Measurements from ENCODE around the gene FUT9. TPM values are rescaled to one million over a fixed set of nuclear protein-coding genes. Genes with fewer than 3 reads are reported as not detected.
A peak's percentile ranks its signal among the peaks of the same experiment; 100 is the strongest.

The FUT9 gene
- not detected for total RNA-seq
- total RNA-seq (2013) = 0.07 TPM
- total RNA-seq = 0 to 0.06 (median 0) reads per million in 29 experiments

DNA sequence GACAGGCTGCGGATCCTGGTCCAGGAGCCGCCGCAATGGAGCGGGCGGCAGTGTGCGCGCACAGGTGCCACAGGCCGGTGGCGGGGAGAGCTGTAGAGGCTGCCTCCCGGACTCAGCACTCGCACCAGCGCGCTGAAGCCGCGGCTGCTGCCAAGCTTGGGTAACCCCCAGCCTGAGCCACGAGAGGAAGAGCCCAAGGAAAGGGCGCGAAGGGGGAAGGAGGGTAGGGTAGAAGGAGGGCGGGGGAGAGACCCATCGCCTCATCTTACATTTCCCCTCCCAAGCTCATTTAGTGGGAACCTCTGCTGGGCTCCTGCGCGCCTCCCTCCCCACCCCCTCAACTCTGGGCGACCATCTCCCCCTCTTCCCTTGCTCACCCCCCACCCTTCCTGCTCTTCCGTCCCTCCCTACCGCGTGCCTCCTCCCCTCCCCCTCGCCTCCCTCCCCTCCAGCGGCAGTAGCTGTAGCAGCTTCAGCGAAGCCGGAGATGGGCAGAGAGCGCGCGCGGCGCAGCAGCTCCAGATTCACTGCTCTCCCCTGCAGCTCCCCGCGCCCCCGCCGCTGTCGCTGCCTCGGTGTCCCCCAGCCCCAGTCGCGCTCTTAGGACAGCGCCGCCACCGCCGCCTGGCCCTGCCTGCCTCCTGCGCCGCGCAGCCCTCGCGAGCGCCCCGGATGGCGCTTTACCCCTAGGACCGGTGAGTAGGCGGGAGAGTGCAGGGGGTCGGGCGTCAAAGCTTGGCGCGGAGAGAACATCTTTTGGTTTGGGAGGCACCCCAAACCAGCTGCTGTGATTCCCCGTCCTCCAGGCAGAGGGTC, at the start of gene FUT9:
Gene FUT9, plus strand, starts transcription at position 457 of the 816 bp plus-strand sequence. CDS start 187,182 bp downstream, outside the sequence.
- ChIA-PET POLR2A (no interaction called here), CTCF (no interaction called here)
- H3K36me3 ChIP-seq (ENCODE audit: control insufficient read depth in 2 of 2, extremely low read depth in 1 of 2, insufficient read depth in 1 of 2, low read length in 1 of 2) = no peaks in the 10 kb centered on the region
- H3K27me3 Mint-ChIP-seq = peaks cover 26 to 29% of the 10 kb centered on the region in 2 donors
- no peak within 1 kb of the TSS for H3K27ac ChIP-seq (ENCODE audit: low read length)
- peaks cover 0 to 6% (median 0%) of the 10 kb centered on the region in 3 donors for H3K4me1 Mint-ChIP-seq
- H3K4me1 ChIP-seq (ENCODE audit: control insufficient read depth in 1 of 2, extremely low read depth in 1 of 2, insufficient read depth in 2 of 2, low read length in 2 of 2) = no peaks in the 10 kb centered on the region
- DNase-seq (no peak), ATAC-seq (replicated peaks in 1 of 4) (no peak)
- no peaks in the 10 kb centered on the region for H3K36me3 Mint-ChIP-seq
- no peak within 1 kb of the TSS for H3K27ac Mint-ChIP-seq
- no peaks in the 10 kb centered on the region for H3K9me3 ChIP-seq
- peak within 1 kb of the TSS in 1 of 3 donors; percentile 39 for H3K4me3 Mint-ChIP-seq
- peaks cover 0 to 3% (median 0%) of the 10 kb centered on the region in 3 donors for H3K9me3 Mint-ChIP-seq
- 7% methylated on average over 50 of the region's 62 CpGs for WGBS (ENCODE audit: insufficient coverage)
- H3K4me3 ChIP-seq (ENCODE audit: control insufficient read depth in 1 of 2, extremely low read depth in 1 of 2, low read length in 1 of 2) = no peak within 1 kb of the TSS
- peaks cover 7 to 13% of the 10 kb centered on the region in 2 experiments for H3K27me3 ChIP-seq (replicated peaks in 1 of 2; ENCODE audit: control insufficient read depth in 2 of 2, extremely low read depth in 1 of 2, insufficient read depth in 2 of 2, low read length in 1 of 2)

DNA sequence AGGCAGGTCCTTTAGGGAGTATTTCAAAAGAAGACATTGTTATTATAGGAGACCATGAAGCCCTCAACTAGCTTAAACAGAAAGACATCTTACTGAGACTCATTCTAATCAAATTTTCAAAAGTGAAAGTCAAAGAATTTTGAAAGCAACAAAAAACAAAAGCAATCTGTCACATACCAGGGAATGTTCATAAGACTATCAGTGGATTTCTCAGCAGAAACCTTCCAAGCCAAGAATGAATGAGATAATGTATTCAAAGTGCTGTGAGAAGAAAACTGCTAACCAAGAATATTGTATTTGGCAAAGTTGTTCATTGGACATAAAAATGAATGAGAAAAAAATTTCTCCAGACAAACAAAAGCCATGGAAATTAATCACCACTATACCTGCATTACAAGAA, 48.2 kb upstream of the FUT9 start:
- Histone ChIP-seq H3K9me3 (peaks cover 2% of the 10 kb centered on the region), H3K27ac (ENCODE audit: low read length) (no peak overlapping the region), H3K4me1 (ENCODE audit: control insufficient read depth in 1 of 2, extremely low read depth in 1 of 2, insufficient read depth in 2 of 2, low read length in 2 of 2) (no peaks in the 10 kb centered on the region), H3K36me3 (ENCODE audit: control insufficient read depth in 2 of 2, extremely low read depth in 1 of 2, insufficient read depth in 1 of 2, low read length in 1 of 2) (no peaks in the 10 kb centered on the region), H3K27me3 (replicated peaks in 1 of 2; ENCODE audit: control insufficient read depth in 2 of 2, extremely low read depth in 1 of 2, insufficient read depth in 2 of 2, low read length in 1 of 2) (no peaks in the 10 kb centered on the region), H3K4me3 (ENCODE audit: control insufficient read depth in 1 of 2, extremely low read depth in 1 of 2, low read length in 1 of 2) (no peak overlapping the region)
- Mint-ChIP-seq H3K36me3 (no peaks in the 10 kb centered on the region), H3K9me3 (peaks cover 6 to 19% (median 14%) of the 10 kb centered on the region in 3 donors), H3K27me3 (no peaks in the 10 kb centered on the region), H3K4me1 (no peaks in the 10 kb centered on the region), H3K27ac (no peak overlapping the region), H3K4me3 (no peak overlapping the region)
- CTCF ChIA-PET = no interaction called here
- POLR2A ChIA-PET = no interaction called here
- ATAC-seq (replicated peaks in 1 of 4) (no peak), DNase-seq (no peak)

- Histone ChIP-seq H3K27ac (ENCODE audit: low read length) (no peak overlapping the region), H3K27me3 (replicated peaks in 1 of 2; ENCODE audit: control insufficient read depth in 2 of 2, extremely low read depth in 1 of 2, insufficient read depth in 2 of 2, low read length in 1 of 2) (no peaks in the 10 kb centered on the region), H3K4me3 (ENCODE audit: control insufficient read depth in 1 of 2, extremely low read depth in 1 of 2, low read length in 1 of 2) (no peak overlapping the region), H3K9me3 (no peaks in the 10 kb centered on the region), H3K36me3 (ENCODE audit: control insufficient read depth in 2 of 2, extremely low read depth in 1 of 2, insufficient read depth in 1 of 2, low read length in 1 of 2) (no peaks in the 10 kb centered on the region), H3K4me1 (ENCODE audit: control insufficient read depth in 1 of 2, extremely low read depth in 1 of 2, insufficient read depth in 2 of 2, low read length in 2 of 2) (no peaks in the 10 kb centered on the region)
- CTCF ChIA-PET = no interaction called here
- no peaks in the 10 kb centered on the region for H3K4me1 Mint-ChIP-seq
- DNase-seq = no peak
- H3K4me3 Mint-ChIP-seq = no peak overlapping the region
- ATAC-seq (replicated peaks in 1 of 4) = no peak
- POLR2A ChIA-PET = no interaction called here
- peaks cover 2 to 17% (median 11%) of the 10 kb centered on the region in 3 donors for H3K9me3 Mint-ChIP-seq
- WGBS (ENCODE audit: insufficient coverage) = 100% methylated on average over 1 of the region's 3 CpGs
- no peak overlapping the region for H3K27ac Mint-ChIP-seq
- no peaks in the 10 kb centered on the region for H3K27me3 Mint-ChIP-seq
- H3K36me3 Mint-ChIP-seq = no peaks in the 10 kb centered on the region
Measured at GRCh38 chr6:95973976-95974375, 41.8 kb upstream of the FUT9 start.

DNA sequence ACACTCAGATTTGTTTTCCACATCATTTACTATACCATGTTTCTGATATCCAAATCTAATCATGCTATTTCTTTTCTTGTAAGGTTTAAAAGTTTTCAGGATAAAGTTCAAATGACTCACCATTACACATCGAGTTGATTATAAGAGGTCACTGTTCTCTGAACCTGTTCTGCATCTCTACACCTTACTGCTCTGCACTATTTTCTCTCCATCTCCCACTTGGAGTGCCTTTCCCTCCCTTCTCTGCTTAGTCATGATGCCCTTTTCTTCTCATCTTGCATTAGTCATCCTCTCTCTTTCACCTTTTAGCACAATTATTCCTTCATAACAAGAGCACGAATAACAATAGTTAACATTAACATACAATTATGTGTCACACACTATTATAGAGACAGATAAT, 37.5 kb upstream of the FUT9 start:
- POLR2A ChIA-PET = no interaction called here
- no peaks in the 10 kb centered on the region for H3K36me3 ChIP-seq (ENCODE audit: control insufficient read depth in 2 of 2, extremely low read depth in 1 of 2, insufficient read depth in 1 of 2, low read length in 1 of 2)
- no peaks in the 10 kb centered on the region for H3K27me3 ChIP-seq (replicated peaks in 1 of 2; ENCODE audit: control insufficient read depth in 2 of 2, extremely low read depth in 1 of 2, insufficient read depth in 2 of 2, low read length in 1 of 2)
- Mint-ChIP-seq H3K27ac (no peak overlapping the region), H3K4me1 (no peaks in the 10 kb centered on the region), H3K27me3 (no peaks in the 10 kb centered on the region), H3K36me3 (no peaks in the 10 kb centered on the region), H3K9me3 (peaks cover 0 to 5% (median 4%) of the 10 kb centered on the region in 3 donors), H3K4me3 (no peak overlapping the region)
- H3K9me3 ChIP-seq = no peaks in the 10 kb centered on the region
- ATAC-seq (replicated peaks in 1 of 4) (no peak), DNase-seq (no peak)
- CTCF ChIA-PET = no interaction called here
- H3K4me3 ChIP-seq (ENCODE audit: control insufficient read depth in 1 of 2, extremely low read depth in 1 of 2, low read length in 1 of 2) = no peak overlapping the region
- H3K4me1 ChIP-seq (ENCODE audit: control insufficient read depth in 1 of 2, extremely low read depth in 1 of 2, insufficient read depth in 2 of 2, low read length in 2 of 2) = no peaks in the 10 kb centered on the region
- WGBS (ENCODE audit: insufficient coverage) = no CpG with 5 or more reads among the region's 2 CpGs
- H3K27ac ChIP-seq (ENCODE audit: low read length) = no peak overlapping the region

- Histone ChIP-seq H3K36me3 (ENCODE audit: control insufficient read depth in 2 of 2, extremely low read depth in 1 of 2, insufficient read depth in 1 of 2, low read length in 1 of 2) (no peaks in the 10 kb centered on the region), H3K27me3 (replicated peaks in 1 of 2; ENCODE audit: control insufficient read depth in 2 of 2, extremely low read depth in 1 of 2, insufficient read depth in 2 of 2, low read length in 1 of 2) (no peaks in the 10 kb centered on the region), H3K4me1 (ENCODE audit: control insufficient read depth in 1 of 2, extremely low read depth in 1 of 2, insufficient read depth in 2 of 2, low read length in 2 of 2) (no peaks in the 10 kb centered on the region), H3K9me3 (peaks cover 2% of the 10 kb centered on the region), H3K4me3 (ENCODE audit: control insufficient read depth in 1 of 2, extremely low read depth in 1 of 2, low read length in 1 of 2) (no peak overlapping the region), H3K27ac (ENCODE audit: low read length) (no peak overlapping the region)
- DNase-seq (no peak), ATAC-seq (replicated peaks in 1 of 4) (no peak)
- WGBS (ENCODE audit: insufficient coverage) = 90% methylated on average over 3 of the region's 5 CpGs
- H3K27ac Mint-ChIP-seq = no peak overlapping the region
- H3K9me3 Mint-ChIP-seq = peaks cover 0 to 19% (median 17%) of the 10 kb centered on the region in 3 donors
- H3K4me3 Mint-ChIP-seq = no peak overlapping the region
- no peaks in the 10 kb centered on the region for H3K27me3 Mint-ChIP-seq
- H3K4me1 Mint-ChIP-seq = no peaks in the 10 kb centered on the region
- POLR2A ChIA-PET = no interaction called here
- CTCF ChIA-PET = no interaction called here
- no peaks in the 10 kb centered on the region for H3K36me3 Mint-ChIP-seq
Measured at GRCh38 chr6:95991906-95992305, 23.9 kb upstream of the FUT9 start.

GRCh38 chr6:95994151-95994550, 21.6 kb upstream of the FUT9 start:
- H3K27ac Mint-ChIP-seq = no peak overlapping the region
- no peaks in the 10 kb centered on the region for H3K36me3 Mint-ChIP-seq
- 70% methylated on average over 2 of the region's 4 CpGs for WGBS (ENCODE audit: insufficient coverage)
- H3K27me3 ChIP-seq (replicated peaks in 1 of 2; ENCODE audit: control insufficient read depth in 2 of 2, extremely low read depth in 1 of 2, insufficient read depth in 2 of 2, low read length in 1 of 2) = no peaks in the 10 kb centered on the region
- no peaks in the 10 kb centered on the region for H3K36me3 ChIP-seq (ENCODE audit: control insufficient read depth in 2 of 2, extremely low read depth in 1 of 2, insufficient read depth in 1 of 2, low read length in 1 of 2)
- ChIA-PET POLR2A (no interaction called here), CTCF (no interaction called here)
- no peak overlapping the region for H3K4me3 ChIP-seq (ENCODE audit: control insufficient read depth in 1 of 2, extremely low read depth in 1 of 2, low read length in 1 of 2)
- H3K4me1 Mint-ChIP-seq = no peaks in the 10 kb centered on the region
- H3K4me1 ChIP-seq (ENCODE audit: control insufficient read depth in 1 of 2, extremely low read depth in 1 of 2, insufficient read depth in 2 of 2, low read length in 2 of 2) = no peaks in the 10 kb centered on the region
- DNase-seq (no peak), ATAC-seq (replicated peaks in 1 of 4) (no peak)
- H3K9me3 Mint-ChIP-seq = peaks cover 0 to 23% (median 17%) of the 10 kb centered on the region in 3 donors
- H3K27ac ChIP-seq (ENCODE audit: low read length) = no peak overlapping the region
- no peak overlapping the region for H3K4me3 Mint-ChIP-seq
- H3K27me3 Mint-ChIP-seq = no peaks in the 10 kb centered on the region
- peaks cover 2% of the 10 kb centered on the region for H3K9me3 ChIP-seq
